HEK293 (cell line): ENCODE results near the gene PCDH9.

Experiments
- KLF16 ChIP-seq: fragments of 450-650 bp; formaldehyde crosslinking; IDR thresholded peaks from 2 replicates; pipeline ENCODE4 v1.5.1; 2017; ENCODE audit warnings: missing biosample characterization, missing genetic modification characterization
- SCRT1 ChIP-seq: fragments of 450-650 bp; formaldehyde crosslinking; IDR thresholded peaks from 2 replicates; pipeline ENCODE4 v1.5.1; 2016; ENCODE audit warnings: missing biosample characterization, missing genetic modification characterization, borderline replicate concordance
- ZBTB7A ChIP-seq: fragments of 450-650 bp; formaldehyde crosslinking; IDR thresholded peaks from 2 replicates; pipeline ENCODE4 v1.5.1; 2016; ENCODE audit warnings: low read depth, missing biosample characterization, missing genetic modification characterization
- ZNF157 ChIP-seq: fragments of 450-650 bp; formaldehyde crosslinking; IDR thresholded peaks from 2 replicates; pipeline ENCODE4 v1.5.1; 2016; ENCODE audit warnings: missing biosample characterization, missing genetic modification characterization

DNA sequence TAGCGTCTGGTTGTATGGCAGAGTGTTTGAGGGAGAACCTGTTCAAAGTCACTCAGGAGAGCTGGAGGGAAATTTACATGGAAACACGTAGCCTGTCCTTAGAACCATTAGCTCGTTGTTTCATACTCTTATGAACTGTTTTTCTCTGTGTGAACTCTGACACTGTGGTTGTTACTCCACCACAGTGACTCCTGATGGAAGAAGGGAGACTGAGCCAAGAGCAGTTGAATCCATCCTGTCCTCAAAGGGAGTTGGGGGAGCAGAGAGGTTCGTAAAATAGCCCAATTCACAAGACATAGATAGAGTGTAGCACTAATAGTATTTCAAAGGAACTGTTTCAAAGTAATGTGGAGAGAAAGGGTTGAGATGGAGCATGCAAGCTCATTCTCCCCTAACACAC lies 964.8 kb downstream of the PCDH9 start:
- no peak for TF ChIP-seq ZNF157 (tag by site-specific recombination)
- no peak for TF ChIP-seq SCRT1 (tag by site-specific recombination)
- no peak for TF ChIP-seq KLF16 (tag by site-specific recombination)
- no peak for TF ChIP-seq ZBTB7A
